Adipose tissue (tissue), 3 donors: ENCODE measurements around the gene EMSY. TPM values are rescaled to one million over a fixed set of nuclear protein-coding genes. Genes with fewer than 3 reads are reported as not detected.
"Not testable (repeated sequence)": the region's sequence is repeated elsewhere in the genome, so short reads cannot be mapped to it uniquely, and the experiment has no call there.

Experiments used
- H3K27ac ChIP-seq: one replicate; pipeline ENCODE4 v1.5.1; 2013; ENCODE audit warnings: low read depth, low read length
- WGBS, 3 donors: extraction: QIAGEN DNeasy Blood & Tissue Kit; methylation state at CpG; one replicate each; pipeline ENCODE4 v1.1.7; 2013; 5-methylcytosine and 5-hydroxymethylcytosine counted together
- polyA plus RNA-seq, 3 donors: library from polyadenylated mRNA; stranded (reverse); fragments of 200-250 nt; gene quantifications; one replicate each; pipeline ENCODE4 v1.2.3, GENCODE V29; 2013
- donor health status: healthy with polysubstance abuse.
- donor health status: Bipolar disorder and iron deficiency.
- donor health status: healthy.

EMSY gene
- 1 to 10 TPM; 3.8 to 7.3 (median 6.7) TPM for polyA plus RNA-seq

GRCh38 chr11:76444384-76445120, at the start of gene EMSY:
Gene EMSY (plus strand): TSS chr11:76445018. CDS start chr11:76446939, 1,921 bp downstream.
- WGBS, 3 donors = 0% methylated on average over 53 of the region's 53 CpGs
- H3K27ac ChIP-seq = peak within 1 kb of the TSS; percentile 71

- no peak overlapping the region for H3K27ac ChIP-seq
- 59 to 97% (median 95%) methylated on average over 1 of the region's 1 CpG for WGBS, 3 donors
Observed at GRCh38 chr11:76395296-76395695, 49.5 kb upstream of the EMSY start.

GRCh38 chr11:76397383-76397782, 47.4 kb upstream of the EMSY start:
- 87 to 95% (median 92%) methylated on average over 3 of the region's 3 CpGs for WGBS, 3 donors
- H3K27ac ChIP-seq = no peak overlapping the region

- 58 to 90% (median 82%) methylated on average over 1 of the region's 1 CpG for WGBS, 3 donors
- no peak overlapping the region for H3K27ac ChIP-seq
Observed at GRCh38 chr11:76400967-76401366, 43.9 kb upstream of the EMSY start.

GRCh38 chr11:76401484-76401883, 43.3 kb upstream of the EMSY start:
- WGBS, 3 donors = 86 to 94% (median 94%) methylated on average over 8 of the region's 8 CpGs
- not testable (repeated sequence) for H3K27ac ChIP-seq

GRCh38 chr11:76406359-76406758, 38.5 kb upstream of the EMSY start:
- no peak overlapping the region for H3K27ac ChIP-seq
- 94 to 95% (median 94%) methylated on average over 4 of the region's 4 CpGs for WGBS, 3 donors

- 66 to 79% (median 67%) methylated on average over 7 of the region's 7 CpGs for WGBS, 3 donors
- no peak overlapping the region for H3K27ac ChIP-seq
Observed at GRCh38 chr11:76408171-76408965, 36.5 kb upstream of the EMSY start.

GRCh38 chr11:76410851-76411357, 33.9 kb upstream of the EMSY start:
- no peak overlapping the region for H3K27ac ChIP-seq
- WGBS, 3 donors = 57 to 78% (median 69%) methylated on average over 10 of the region's 10 CpGs

GRCh38 chr11:76415073-76415472, 29.7 kb upstream of the EMSY start:
- no peak overlapping the region for H3K27ac ChIP-seq

- H3K27ac ChIP-seq = no peak overlapping the region
- WGBS, 3 donors = 44 to 68% (median 66%) methylated on average over 3 of the region's 3 CpGs
Observed at GRCh38 chr11:76419896-76420295, 24.9 kb upstream of the EMSY start.

GRCh38 chr11:76424379-76424778, 20.4 kb upstream of the EMSY start:
- H3K27ac ChIP-seq = no peak overlapping the region
- 61 to 73% (median 62%) methylated on average over 3 of the region's 3 CpGs for WGBS, 3 donors

- 83 to 97% (median 91%) methylated on average over 2 of the region's 2 CpGs for WGBS, 3 donors
Observed at GRCh38 chr11:76424891-76425290, 19.9 kb upstream of the EMSY start.

GRCh38 chr11:76426660-76427059, 18.2 kb upstream of the EMSY start:
- H3K27ac ChIP-seq = no peak overlapping the region

More at GRCh38 chr11:76424891-76425290, 19.9 kb upstream of the EMSY start:
- no peak overlapping the region for H3K27ac ChIP-seq

- H3K27ac ChIP-seq = no peak overlapping the region
- 88 to 95% (median 88%) methylated on average over 1 of the region's 1 CpG for WGBS, 3 donors
Observed at GRCh38 chr11:76436020-76436419, 8.8 kb upstream of the EMSY start.

- WGBS, 3 donors = 27 to 42% (median 41%) methylated on average over 10 of the region's 10 CpGs
- H3K27ac ChIP-seq = no peak overlapping the region
Observed at GRCh38 chr11:76443268-76443980, 1.4 kb upstream of the EMSY start.

- 0 to 1% (median 0%) methylated on average over 10 of the region's 10 CpGs for WGBS, 3 donors
- peak overlapping the region; percentile 71 for H3K27ac ChIP-seq
Observed at GRCh38 chr11:76444065-76444383, 794 bp upstream of the EMSY start.

- no peak overlapping the region for H3K27ac ChIP-seq
- 0% methylated on average over 56 of the region's 56 CpGs for WGBS, 3 donors
Observed at GRCh38 chr11:76445121-76446084, 585 bp downstream of the EMSY start.

- 38 to 63% (median 47%) methylated on average over 2 of the region's 2 CpGs for WGBS, 3 donors
Observed at GRCh38 chr11:76448506-76448905, 3.7 kb downstream of the EMSY start.

More at GRCh38 chr11:76448506-76448905, 3.7 kb downstream of the EMSY start:
- no peak overlapping the region for H3K27ac ChIP-seq
